Astrocyte of the cerebellum (primary cell): ENCODE results near the gene STKLD1.

Experiments
- DNase-seq: peaks from one replicate; pipeline ENCODE4 v3.0.0-alpha.2; 2011; ENCODE audit warnings: low read depth
- H3K4me3 ChIP-seq: 2 replicates; pipeline ENCODE4 v1.5.1; 2011; ENCODE audit warnings: mild to moderate bottlenecking, low read depth, low read length, moderate library complexity
- CTCF ChIP-seq: IDR thresholded peaks from 2 replicates; pipeline ENCODE4 v1.5.1; 2012; ENCODE audit warnings: low read length, low read depth, moderate library complexity, mild to moderate bottlenecking; ENCODE audit errors: missing control alignments
- in situ Hi-C: cut with HindIII; loops from 2 replicates; pipeline ENCODE4 v1.10.0; 2017; ENCODE audit warnings: low sequenced_read_pairs

The STKLD1 gene

DNA sequence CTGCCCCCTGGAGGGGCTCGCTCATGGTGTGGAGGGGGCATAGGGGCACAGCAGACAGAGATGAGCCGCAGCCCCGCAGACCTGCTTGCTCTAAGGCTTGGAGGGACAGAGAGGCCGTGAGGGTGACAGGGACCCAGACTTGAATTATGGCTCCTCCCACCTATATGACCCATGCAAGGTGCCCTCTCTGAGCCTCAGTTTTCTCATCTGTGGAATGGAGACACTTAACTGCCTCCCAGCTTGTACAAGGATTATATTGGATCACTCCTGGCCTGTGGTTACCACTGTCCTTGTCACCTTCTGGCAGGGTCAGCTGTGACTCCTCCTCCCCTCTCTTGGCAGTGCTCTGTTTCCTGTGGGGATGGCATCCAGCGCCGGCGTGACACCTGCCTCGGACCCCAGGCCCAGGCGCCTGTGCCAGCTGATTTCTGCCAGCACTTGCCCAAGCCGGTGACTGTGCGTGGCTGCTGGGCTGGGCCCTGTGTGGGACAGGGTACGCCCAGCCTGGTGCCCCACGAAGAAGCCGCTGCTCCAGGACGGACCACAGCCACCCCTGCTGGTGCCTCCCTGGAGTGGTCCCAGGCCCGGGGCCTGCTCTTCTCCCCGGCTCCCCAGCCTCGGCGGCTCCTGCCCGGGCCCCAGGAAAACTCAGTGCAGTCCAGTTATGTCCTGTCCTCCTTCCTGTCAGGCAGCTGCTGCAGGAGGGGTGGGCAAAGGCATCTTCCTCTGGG is 78.9 kb downstream of the STKLD1 start:
- in situ Hi-C loops: no loop called here
- H3K4me3 ChIP-seq: no peak overlapping the region
- DNase-seq: no peak
- no peak for TF ChIP-seq CTCF
